Sigmoid colon (tissue), 4 donors: ENCODE measurements around the gene NXPH4.

Experiments
- POLR2AphosphoS5 ChIP-seq, 4 donors: sonication (generic); formaldehyde crosslinking; IDR thresholded peaks; one replicate each; pipeline ENCODE4 v1.6.1; 2017; ENCODE audit warnings: antibody characterized with exemption in 4 of 4
- TF ChIP-seq, protein P1 (sequence below), 4 experiments: fragments of 450-650 bp in 3 of 4; fragments of 200-600 bp in 1 of 4; IDR thresholded peaks; one replicate each; pipeline ENCODE4 v1.5.1; 2016 to 2019; ENCODE audit warnings: antibody characterized with exemption in 4 of 4, mild to moderate bottlenecking in 3 of 4, moderate library complexity in 2 of 4

- TF ChIP-seq, protein P1, sequence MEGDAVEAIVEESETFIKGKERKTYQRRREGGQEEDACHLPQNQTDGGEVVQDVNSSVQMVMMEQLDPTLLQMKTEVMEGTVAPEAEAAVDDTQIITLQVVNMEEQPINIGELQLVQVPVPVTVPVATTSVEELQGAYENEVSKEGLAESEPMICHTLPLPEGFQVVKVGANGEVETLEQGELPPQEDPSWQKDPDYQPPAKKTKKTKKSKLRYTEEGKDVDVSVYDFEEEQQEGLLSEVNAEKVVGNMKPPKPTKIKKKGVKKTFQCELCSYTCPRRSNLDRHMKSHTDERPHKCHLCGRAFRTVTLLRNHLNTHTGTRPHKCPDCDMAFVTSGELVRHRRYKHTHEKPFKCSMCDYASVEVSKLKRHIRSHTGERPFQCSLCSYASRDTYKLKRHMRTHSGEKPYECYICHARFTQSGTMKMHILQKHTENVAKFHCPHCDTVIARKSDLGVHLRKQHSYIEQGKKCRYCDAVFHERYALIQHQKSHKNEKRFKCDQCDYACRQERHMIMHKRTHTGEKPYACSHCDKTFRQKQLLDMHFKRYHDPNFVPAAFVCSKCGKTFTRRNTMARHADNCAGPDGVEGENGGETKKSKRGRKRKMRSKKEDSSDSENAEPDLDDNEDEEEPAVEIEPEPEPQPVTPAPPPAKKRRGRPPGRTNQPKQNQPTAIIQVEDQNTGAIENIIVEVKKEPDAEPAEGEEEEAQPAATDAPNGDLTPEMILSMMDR (IDR thresholded peaks at IDR 0.05), result no peak
- TF ChIP-seq POLR2AphosphoS5 (IDR thresholded peaks at IDR 0.05), result no peak
Measured at GRCh38 chr12:57225680-57226210, 9.2 kb downstream of the NXPH4 start.
